GM18511 (cell line): ENCODE data around the gene SMIM20.
A peak's percentile ranks its signal among the peaks of the same experiment; 100 is the strongest.

ENCODE experiments used
- ATAC-seq: cut with Tn5 transposase; IDR thresholded peaks from one replicate; pipeline ENCODE4 v1.9.1; 2021; ENCODE audit warnings: mild to moderate bottlenecking, moderate library complexity; ENCODE audit not compliant: unreplicated experiment

Gene SMIM20

GRCh38 chr4:25951390-25951952 lies 37.5 kb downstream of the SMIM20 start:
- no peak for ATAC-seq

- no peak for ATAC-seq
Measured at GRCh38 chr4:25953740-25954139, 39.7 kb downstream of the SMIM20 start.

- no peak for ATAC-seq
Measured at GRCh38 chr4:25954293-25954904, 40.4 kb downstream of the SMIM20 start.

GRCh38 chr4:25955705-25956104 lies 41.7 kb downstream of the SMIM20 start:
- no peak for ATAC-seq

GRCh38 chr4:25956260-25956659 lies 42.2 kb downstream of the SMIM20 start:
- no peak for ATAC-seq

- no peak for ATAC-seq
Measured at GRCh38 chr4:25958110-25958509, 44.1 kb downstream of the SMIM20 start.

GRCh38 chr4:25962393-25962792 lies 48.4 kb downstream of the SMIM20 start:
- no peak for ATAC-seq

GRCh38 chr4:25965629-25966028 lies 51.6 kb downstream of the SMIM20 start:
- no peak for ATAC-seq

GRCh38 chr4:25966171-25966570 lies 52.2 kb downstream of the SMIM20 start:
- no peak for ATAC-seq

GRCh38 chr4:25969374-25970155 lies 55.5 kb downstream of the SMIM20 start:
- no peak for ATAC-seq

- ATAC-seq, result peak; percentile 71
Measured at GRCh38 chr4:25970226-25970675, 56.2 kb downstream of the SMIM20 start.

- no peak for ATAC-seq
Measured at GRCh38 chr4:25970691-25971432, 56.8 kb downstream of the SMIM20 start.

- ATAC-seq, result no peak
Measured at GRCh38 chr4:25972366-25972765, 58.3 kb downstream of the SMIM20 start.

- no peak for ATAC-seq
Measured at GRCh38 chr4:25972984-25973745, 59.1 kb downstream of the SMIM20 start.

GRCh38 chr4:25976780-25977179 lies 62.8 kb downstream of the SMIM20 start:
- ATAC-seq, result no peak

- ATAC-seq, result no peak
Measured at GRCh38 chr4:25977397-25978170, 63.6 kb downstream of the SMIM20 start.

GRCh38 chr4:25978327-25978726 lies 64.3 kb downstream of the SMIM20 start:
- no peak for ATAC-seq
